LNCAP (cell line): ENCODE measurements around the gene RTP1.

Experiments used
- TF ChIP-seq, protein P1 (sequence below): fragments of 450-650 bp; IDR thresholded peaks from 2 replicates; pipeline ENCODE4 v1.5.1; 2017; ENCODE audit warnings: mild to moderate bottlenecking

RTP1 gene

DNA sequence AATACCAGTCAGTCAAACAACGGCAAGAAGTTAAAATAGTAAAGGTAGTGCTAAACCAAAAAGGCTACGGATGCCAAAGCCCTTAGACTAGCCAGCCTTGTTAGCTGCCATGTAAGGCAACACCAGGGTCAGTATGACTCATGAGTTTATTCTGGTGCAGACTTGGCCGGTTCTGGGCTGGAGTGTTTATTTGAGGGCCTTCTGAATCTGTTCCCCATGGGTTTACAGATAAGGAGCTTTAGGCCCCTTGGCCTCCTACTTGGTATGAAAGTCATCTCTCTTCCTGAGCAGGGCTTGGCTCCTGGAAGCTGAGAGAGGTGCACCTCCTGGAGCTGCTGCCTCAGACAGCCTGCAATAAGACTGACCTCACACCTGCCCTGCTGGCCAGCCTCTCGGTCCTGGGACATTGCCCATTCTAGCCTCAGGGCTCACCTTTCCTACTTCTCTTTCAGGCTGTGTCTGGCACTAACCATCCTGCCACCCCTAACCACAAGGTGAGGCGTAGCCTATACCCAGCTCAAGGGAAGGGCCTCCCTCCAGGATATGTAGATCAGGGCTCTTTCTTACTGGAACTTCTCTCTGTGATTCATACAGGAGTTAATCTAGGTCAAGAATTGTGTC is 10.4 kb upstream of the RTP1 start:
- TF ChIP-seq, protein P1, sequence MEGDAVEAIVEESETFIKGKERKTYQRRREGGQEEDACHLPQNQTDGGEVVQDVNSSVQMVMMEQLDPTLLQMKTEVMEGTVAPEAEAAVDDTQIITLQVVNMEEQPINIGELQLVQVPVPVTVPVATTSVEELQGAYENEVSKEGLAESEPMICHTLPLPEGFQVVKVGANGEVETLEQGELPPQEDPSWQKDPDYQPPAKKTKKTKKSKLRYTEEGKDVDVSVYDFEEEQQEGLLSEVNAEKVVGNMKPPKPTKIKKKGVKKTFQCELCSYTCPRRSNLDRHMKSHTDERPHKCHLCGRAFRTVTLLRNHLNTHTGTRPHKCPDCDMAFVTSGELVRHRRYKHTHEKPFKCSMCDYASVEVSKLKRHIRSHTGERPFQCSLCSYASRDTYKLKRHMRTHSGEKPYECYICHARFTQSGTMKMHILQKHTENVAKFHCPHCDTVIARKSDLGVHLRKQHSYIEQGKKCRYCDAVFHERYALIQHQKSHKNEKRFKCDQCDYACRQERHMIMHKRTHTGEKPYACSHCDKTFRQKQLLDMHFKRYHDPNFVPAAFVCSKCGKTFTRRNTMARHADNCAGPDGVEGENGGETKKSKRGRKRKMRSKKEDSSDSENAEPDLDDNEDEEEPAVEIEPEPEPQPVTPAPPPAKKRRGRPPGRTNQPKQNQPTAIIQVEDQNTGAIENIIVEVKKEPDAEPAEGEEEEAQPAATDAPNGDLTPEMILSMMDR = no peak

DNA sequence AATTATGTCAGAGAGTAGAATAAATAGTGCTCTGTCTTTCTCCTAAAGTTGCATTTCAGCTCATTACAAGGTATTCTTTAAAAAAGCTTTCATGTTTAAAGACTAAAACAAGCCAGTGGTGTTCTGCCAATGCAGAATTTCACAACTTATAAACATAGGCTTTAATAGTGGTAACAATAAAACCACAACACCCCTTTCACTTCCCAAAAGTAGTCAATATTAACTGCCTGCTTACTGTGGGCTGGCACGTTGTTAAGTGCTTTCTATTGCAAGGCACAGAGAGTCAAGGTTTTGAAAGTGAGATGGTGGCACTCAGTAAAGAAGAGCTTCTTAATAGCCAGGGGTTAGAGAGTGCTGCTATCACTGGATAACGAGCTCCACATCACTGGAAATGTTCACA is 8.4 kb upstream of the RTP1 start:
- TF ChIP-seq, protein P1 = no peak

- TF ChIP-seq, protein P1 = no peak
Observed at GRCh38 chr3:187191271-187191670, 6.0 kb upstream of the RTP1 start.

GRCh38 chr3:187193181-187193580 is 4.1 kb upstream of the RTP1 start:
- TF ChIP-seq, protein P1 = no peak

- TF ChIP-seq, protein P1 = no peak
Observed at GRCh38 chr3:187196573-187197334, 532 bp upstream of the RTP1 start.

GRCh38 chr3:187198490-187198889 is 1.2 kb downstream of the RTP1 start:
- TF ChIP-seq, protein P1 = no peak

- TF ChIP-seq, protein P1 = no peak
Observed at GRCh38 chr3:187205683-187206082, 8.4 kb downstream of the RTP1 start.
